HL-60 (cell line): ENCODE measurements around the gene PNKP.
A peak's percentile ranks its signal among the peaks of the same experiment; 100 is the strongest.

Source experiments
- DNase-seq, 2 experiments: peaks; one replicate each; pipeline ENCODE4 v3.0.0-alpha.2; 2010 to 2020; ENCODE audit warnings: low read depth in 1 of 2, low spot score in 1 of 2
- H3K27ac ChIP-seq: fragments of 250-450 bp; sonication (Bioruptor Pico); replicated peaks from 2 replicates; pipeline ENCODE4 v1.5.1; 2020; ENCODE audit warnings: mild to moderate bottlenecking, moderate library complexity
- H3K27me3 ChIP-seq: fragments of 250-450 bp; sonication (Bioruptor Pico); 2 replicates; pipeline ENCODE4 v1.5.1; 2021; ENCODE audit warnings: mild to moderate bottlenecking, moderate library complexity; ENCODE audit not compliant: insufficient read depth, poor library complexity, severe bottlenecking
- H3K4me3 ChIP-seq: replicated peaks from 2 replicates; pipeline ENCODE4 v1.5.1; 2011; ENCODE audit warnings: mild to moderate bottlenecking, control low read depth, low read length; ENCODE audit not compliant: insufficient read depth
- CTCF ChIP-seq: IDR thresholded peaks from one replicate; pipeline ENCODE4 v1.5.1; 2011; ENCODE audit warnings: low read length, control low read depth, inconsistent platforms; ENCODE audit not compliant: insufficient read depth
- GABPA ChIP-seq: IDR thresholded peaks from 2 replicates; pipeline ENCODE4 v1.6.1; 2012; ENCODE audit warnings: low read depth
- POLR2AphosphoS5 ChIP-seq: IDR thresholded peaks from 2 replicates; pipeline ENCODE4 v1.6.1; 2012; ENCODE audit warnings: low read depth
- REST ChIP-seq: IDR thresholded peaks from 2 replicates; pipeline ENCODE4 v1.6.1; 2012; ENCODE audit warnings: low read depth; ENCODE audit not compliant: insufficient replicate concordance
- SPI1 ChIP-seq: IDR thresholded peaks from 2 replicates; pipeline ENCODE4 v1.6.1; 2012; ENCODE audit warnings: low read depth, mild to moderate bottlenecking, borderline replicate concordance

Gene PNKP

GRCh38 chr19:49872245-49873128 lies 5.1 kb upstream of the PNKP start:
- DNase-seq: no peak
- H3K4me3 ChIP-seq: no peak overlapping the region
- H3K27ac ChIP-seq: no peak overlapping the region
- no peaks in the 10 kb centered on the region for H3K27me3 ChIP-seq
- TF ChIP-seq POLR2AphosphoS5 (no peak), REST (no peak), SPI1 (no peak), GABPA (no peak), CTCF (no peak)

- Histone ChIP-seq H3K27me3 (no peaks in the 10 kb centered on the region), H3K4me3 (no peak overlapping the region), H3K27ac (no peak overlapping the region)
- no peak for DNase-seq
- no peak for TF ChIP-seq CTCF
- no peak for TF ChIP-seq POLR2AphosphoS5
- no peak for TF ChIP-seq GABPA
- no peak for TF ChIP-seq SPI1
- TF ChIP-seq REST: no peak
Observed at GRCh38 chr19:49871349-49871985, 4.1 kb upstream of the PNKP start.

GRCh38 chr19:49870309-49870901 lies 3.0 kb upstream of the PNKP start:
- H3K27ac ChIP-seq: peak overlapping the region; percentile 64
- peak overlapping the region; percentile 58 for H3K4me3 ChIP-seq
- no peak for TF ChIP-seq SPI1
- no peak for TF ChIP-seq CTCF
- TF ChIP-seq REST: no peak
- TF ChIP-seq POLR2AphosphoS5: no peak
- no peak for TF ChIP-seq GABPA
- H3K27me3 ChIP-seq: no peaks in the 10 kb centered on the region
- no peak for DNase-seq
